GM19043 (cell line): Measurements from ENCODE around the gene RTL10.

Experiments
- ATAC-seq: cut with Tn5 transposase; IDR thresholded peaks from one replicate; pipeline ENCODE4 v1.9.1; 2021; ENCODE audit warnings: low read depth; ENCODE audit not compliant: unreplicated experiment

RTL10 gene

DNA sequence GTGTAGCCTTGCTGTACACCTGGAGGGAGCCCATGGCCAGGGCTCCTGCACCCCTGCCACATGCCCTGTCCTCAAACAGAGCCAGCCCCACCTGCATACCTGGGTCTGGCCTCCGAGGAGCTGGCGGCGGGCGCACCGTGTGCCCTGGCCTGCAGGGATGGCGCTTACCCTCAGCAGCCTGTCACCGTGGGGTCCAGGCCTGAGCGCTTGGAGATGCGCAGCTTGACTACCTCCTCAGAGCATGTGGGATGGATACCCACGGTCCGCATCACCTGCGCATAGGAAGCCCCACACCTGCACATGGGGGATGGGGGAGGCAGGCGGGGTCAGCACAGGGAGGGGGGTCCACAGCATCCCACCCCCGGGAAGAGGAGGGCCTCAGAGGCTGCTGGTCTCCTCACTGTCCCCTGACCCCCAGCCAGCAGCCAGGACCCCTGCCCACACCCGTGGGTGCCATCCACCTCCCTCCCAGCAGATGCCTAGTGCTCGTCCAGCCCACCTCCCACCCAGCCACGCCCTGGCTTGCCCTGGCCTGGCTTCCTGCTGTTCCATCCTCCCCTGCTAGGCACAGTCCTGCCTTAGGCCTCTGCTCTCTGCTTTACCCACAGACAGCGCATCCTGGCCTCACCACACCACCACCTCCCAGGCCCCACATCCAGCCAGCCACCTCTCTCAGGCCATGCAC is 22.4 kb upstream of the RTL10 start:
- no peak for ATAC-seq

DNA sequence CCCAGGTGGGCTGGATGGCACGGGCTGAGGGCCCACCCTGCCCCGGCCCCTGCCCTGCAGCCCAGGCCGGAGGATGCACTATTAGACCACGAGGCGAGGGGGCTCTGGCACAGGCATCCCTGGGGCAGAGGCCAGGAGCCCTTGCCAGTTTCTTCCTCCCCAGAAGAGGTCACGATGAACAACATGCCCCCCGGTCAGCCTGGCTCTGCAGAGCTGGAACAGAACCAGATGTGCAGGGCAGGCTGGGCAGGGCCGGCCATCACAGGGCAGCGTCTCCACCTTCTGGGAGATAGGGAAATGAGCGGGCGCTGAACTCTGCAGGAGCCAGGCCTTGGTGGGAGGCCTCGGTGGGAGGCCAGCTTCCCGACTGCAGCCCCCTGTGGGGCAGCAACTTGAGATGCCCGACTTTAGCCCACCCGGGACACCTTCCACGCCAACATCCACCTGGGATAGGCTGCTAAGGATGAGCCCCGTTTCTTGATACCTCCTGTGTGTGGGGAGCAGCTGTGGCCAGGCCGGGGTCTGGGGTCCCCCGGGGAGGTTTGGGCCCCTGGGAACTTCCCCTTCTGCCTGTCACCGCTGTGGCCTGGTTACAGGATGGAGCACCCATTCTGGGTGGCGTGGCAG is 21.8 kb upstream of the RTL10 start:
- ATAC-seq: no peak

DNA sequence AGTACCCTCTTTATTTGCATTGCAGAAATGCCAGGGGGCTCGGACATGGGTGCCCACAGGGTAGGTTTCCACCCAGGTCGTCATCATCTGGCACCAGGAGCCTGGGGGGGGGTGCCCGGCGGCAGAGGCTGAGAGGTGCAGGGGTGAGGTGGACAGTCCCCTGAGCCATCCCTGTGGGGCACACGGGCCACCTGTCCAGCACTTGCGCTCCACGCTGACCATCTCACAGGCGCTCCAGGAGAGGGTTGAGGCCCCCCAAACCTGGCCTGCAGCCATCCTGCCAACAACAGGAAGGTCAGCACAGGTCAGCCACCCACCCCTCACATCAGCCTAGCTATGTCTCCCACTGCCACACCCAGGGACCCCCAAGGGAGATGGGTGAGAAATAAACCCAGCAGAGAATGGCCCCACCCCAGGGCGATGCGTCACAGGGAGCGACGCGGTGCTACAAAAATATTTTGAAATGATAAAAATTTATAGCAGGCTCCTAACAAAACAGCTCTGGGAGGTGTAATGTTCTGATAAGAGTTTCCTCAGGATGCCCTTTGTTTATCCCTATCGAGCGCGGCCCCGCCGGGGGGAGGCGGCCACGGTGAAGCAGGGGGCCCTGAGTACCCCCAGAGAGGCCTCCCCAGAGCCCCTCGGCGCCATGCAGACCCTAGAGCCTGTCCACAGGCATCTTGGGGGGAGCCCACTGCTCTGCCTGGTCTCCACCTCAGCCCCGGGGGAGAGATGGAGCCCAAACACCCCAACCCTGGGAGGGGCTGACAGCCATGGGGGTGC is 21.0 kb upstream of the RTL10 start:
- ATAC-seq: no peak

DNA sequence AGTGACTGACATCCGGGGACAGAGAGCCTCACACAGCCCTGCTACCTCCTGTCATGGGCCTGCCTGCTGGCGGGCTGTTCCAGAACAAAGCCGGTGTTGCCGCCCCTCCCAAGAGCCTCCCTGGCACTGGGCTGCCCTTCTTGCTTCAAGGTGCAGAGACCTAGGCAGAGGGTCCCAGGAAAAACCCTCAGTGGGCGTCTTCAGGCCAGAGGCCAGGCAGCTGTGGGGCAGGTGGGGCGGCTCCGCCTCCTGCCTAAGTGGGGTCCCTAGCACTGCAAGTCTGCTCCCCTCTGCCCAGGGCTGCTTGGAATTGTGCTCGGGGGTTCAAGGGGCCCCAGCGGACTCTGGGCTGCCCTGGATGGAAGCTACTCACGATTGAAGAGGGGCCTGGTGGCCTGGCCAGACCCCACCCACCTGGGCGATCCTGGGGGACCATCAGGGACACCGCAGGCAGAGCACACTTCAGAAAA is 20.4 kb upstream of the RTL10 start:
- no peak for ATAC-seq

DNA sequence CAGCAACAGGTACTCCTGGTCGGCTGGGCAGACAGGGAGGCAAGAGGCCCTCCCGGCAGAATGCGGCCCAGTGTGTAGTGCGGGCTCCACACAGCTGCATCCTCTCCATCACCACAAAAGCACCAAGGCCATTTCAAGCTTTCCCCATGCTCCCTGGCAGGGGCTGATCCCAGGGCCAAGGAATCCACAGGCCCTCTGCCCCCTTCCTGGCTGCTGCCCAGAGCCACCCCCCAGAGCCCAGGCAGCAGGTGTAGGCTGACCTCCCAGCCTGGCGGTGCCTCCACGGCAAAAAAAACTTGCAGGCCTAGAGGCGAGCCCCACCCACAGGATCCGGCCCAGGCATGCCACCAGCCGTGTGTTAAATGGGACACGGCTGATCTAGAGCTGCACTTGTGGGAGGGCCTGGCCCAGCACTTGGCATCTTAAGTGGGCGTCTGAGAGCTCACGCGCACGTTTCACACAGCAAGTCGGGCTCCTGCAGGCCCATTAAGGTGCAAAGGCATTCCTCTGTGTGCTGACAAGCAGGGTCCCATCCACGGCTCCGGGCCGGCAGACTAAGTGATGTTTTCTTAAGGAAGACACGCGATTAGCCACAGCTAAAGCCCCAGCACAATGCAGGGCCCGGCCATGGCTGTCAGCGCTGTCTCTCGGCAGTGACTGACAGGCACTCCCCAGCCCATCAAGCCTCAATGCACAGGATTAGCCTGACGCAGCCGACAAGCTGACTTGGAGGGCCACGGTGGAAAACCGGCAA is 19.8 kb upstream of the RTL10 start:
- no peak for ATAC-seq

DNA sequence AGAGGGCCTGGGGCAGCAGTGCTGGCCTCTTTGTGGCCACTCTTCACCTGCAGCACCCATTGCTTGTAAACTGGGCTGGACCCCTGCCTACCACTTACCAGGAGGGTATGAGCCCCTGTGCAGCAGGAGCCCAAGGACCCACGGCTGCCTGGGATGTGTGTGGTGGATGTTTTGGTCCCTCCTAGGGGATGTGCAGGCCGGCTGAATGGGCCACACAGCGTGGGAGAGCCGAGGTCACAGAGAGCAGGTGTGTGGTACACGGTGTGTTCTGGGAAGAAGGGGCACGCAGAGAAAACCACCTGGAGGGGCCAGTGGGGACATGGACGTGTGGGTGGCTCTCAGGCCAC is 19.3 kb upstream of the RTL10 start:
- no peak for ATAC-seq

DNA sequence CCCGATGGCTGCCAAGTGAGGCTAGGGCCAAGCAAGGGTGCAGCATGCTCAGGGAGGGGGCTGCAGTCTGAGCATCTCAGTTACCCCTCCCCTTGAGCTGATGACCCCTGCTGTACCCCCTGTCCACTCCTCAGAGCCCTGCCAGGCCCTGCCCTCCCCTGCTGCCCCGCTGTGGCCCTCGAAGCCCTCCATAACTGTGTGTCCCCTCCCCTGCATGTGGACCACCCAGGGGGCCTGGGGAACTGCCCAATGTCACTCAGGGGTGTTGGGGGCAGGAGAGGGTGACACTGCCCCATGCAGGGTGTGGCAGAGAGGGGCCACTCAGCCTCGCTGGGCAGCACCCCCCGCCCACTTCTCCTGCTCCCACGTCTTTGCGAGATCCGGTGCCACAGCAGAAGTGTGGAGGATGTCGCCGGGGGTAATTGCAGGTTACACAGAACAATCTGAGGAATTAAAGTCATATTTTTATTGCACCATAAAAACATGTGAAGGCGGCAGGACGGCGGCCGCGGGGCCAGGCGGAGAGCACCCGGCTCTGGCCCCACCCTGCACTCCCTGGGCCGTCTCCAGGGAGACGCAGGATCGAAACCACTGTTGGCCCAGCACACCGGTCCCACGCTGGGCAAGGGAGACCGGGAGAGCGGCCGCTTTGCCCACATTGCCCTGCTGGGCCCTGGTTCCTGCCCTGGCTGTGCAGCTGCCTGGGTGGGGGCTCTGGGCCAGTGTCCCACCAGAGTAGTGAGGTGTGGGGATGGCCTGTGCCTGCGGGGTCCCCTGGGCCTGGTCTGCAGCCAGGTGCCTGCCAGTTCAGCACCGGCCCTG is 18.7 kb upstream of the RTL10 start:
- ATAC-seq: no peak

DNA sequence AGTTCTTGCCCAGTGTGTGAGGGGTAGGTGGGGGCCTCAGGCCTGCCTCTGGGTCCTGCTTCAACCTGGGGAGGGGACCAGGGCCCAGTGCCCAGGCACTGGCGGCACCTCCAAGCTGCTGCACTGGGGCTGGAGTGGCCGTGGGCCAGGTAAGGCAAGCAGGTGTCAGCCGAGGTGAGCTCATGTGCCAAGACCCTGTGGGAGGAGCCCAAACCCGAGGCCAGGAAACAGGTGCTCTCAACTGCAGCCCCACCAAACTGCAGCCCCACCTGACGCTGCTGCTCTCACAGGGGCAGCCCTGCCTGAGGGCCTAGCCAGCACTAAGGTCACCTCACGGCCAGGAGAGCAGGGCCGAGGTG is 18.1 kb upstream of the RTL10 start:
- ATAC-seq: no peak

DNA sequence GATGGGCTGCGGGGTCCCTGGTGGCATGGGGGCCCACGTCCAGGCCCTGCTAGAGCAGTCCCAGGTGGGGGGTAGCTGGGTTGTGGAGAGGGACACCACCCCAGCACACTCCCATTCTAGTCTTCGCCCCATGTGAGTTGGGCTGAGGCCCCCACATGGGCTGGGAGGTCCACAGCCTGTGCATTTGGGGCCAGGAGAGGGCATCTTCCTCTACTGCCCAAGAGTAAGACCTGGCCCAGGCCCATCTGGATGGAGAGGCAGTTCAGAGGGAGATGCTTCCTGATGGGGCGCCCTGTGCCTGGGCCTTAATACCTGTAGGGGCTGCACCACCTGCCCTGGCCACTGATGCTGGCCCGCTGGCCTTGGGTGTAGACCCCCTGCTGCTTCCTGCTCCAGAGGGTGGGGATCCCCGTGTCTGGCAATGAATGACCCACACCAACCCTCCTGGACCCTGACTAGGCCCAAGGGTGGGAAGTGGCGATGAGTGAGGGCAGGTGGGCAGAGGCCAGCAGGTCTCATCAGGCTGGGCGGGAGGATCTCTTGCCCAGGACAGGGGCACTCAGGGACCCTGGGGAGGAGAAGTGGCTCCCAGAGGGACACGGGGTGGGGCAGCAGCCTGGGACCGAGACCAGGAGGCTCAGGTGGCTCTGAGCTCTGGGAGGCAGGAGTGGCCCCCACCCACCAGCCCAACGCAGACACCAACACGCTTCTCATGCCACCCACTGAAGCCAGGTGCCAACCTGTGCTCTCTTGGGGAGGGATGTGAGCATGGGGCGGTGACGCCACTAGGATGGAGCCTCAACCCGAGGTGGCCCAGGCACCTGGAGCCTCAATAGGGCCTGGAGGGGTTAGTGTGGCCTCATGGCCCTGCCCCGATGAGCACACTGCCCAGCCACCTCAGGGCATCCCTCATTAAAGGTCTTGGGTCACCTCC is 17.4 kb upstream of the RTL10 start:
- ATAC-seq: no peak

DNA sequence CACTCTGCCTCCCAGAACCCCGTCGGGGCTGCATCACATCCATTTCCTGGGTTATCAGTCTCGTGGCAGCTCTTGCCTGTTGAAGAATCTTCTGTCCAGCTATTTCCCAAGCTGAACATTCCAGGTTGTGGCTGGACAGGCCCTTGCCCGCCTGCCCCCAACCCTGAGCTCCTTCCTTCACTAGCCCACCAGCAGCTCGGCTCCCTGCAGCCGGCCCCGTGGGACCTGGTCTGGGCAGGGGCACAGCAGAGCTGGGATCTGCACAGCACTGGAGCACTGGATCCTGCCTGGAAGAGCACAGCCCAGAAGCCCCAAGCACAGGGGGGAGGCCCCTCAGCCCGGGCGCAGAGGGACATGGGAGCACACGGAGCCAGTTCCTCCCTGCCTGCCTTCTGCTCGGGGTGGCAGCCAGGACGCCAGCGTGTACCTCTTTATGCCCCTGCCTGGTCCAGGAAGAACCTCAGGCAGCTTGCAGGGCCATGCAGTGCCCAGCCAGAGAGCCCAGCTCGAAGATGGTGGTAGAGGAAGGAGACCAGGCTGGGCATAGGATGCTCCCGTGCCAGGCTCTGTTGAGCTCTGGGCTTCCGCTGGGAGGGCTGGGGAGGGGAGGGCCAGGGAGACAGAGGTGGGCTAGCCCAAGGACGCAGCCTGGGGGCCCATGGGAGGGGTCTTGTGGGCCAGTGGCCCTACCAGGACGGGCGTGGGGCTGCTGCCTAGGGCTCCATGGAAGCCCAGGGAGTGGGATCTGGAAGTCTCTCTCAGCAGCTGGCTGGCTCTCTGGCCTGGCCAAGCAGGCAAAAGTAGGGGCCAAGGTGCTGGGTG is 16.6 kb upstream of the RTL10 start:
- ATAC-seq: no peak

DNA sequence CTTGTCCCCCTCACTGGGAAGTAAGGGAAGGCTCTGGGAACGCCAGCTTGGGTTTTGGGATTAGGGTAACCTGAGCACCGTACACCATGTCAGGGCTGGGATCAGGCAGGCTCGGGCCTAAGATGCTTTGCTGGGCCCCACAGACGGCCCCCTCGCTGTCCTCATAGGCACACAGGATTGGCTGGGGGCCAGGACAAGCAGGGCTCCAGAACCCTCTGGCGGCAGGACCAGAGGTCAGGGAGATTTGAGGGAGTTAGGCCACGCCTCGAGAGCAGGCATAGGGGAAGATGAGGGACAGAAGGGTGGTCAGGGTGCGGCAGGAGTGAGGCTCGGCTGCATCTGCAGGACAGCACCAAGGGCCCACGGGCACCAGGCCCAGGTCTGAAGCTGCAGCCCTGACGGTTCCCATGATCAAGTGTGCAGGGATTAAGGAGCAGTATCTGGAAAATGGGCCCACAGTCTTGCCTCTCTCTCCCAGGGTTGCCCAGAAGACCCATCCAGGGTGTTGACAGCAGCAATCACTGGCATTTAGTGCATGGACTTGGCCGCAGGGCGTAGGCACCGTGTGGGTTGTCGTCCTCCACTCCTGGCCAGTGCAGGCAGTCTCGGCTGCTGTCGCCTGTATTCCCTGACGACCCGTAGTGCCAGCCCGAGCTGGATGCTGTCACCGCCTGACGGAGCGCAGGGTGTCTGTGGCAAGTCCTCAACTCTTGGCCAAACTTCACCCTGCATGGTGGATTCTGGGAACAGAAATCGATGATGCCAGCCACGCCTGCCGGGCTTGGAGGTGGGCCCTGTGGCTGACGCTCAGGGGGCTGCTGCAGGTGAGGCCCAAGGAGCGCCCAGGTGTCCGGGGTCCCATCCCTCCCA is 15.7 kb upstream of the RTL10 start:
- ATAC-seq: no peak

DNA sequence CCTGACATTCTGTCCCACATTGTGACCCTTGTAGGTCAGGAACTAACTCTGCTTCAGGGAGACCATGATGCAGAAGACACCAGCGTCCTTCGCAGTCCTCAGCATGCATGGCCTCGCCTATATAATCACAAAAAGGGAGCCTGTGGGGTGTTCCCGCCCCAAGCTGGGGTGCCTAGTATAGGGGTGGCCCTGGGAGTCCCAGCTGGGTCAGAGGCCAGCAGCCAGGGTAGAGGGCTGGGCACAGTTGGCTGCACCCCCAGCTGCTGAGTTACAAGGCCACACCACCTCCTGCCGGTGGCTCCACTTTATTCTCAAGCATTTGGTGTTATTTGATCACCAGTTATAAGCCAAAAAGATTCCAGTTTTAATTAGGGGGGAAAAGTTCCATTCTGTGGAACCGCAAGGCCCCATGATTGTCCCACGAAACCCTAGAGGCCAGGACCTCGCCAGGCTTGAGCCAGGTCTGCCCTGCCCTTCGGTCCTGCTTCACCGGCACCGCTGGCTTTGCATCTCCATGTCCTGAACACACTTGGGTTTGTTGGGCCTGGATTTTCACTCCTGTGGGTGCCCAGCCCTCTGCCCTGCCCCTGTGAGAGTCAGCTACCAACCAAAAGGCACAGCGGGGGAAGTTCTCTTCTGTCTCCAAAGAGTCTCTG is 15.0 kb upstream of the RTL10 start:
- ATAC-seq: no peak

DNA sequence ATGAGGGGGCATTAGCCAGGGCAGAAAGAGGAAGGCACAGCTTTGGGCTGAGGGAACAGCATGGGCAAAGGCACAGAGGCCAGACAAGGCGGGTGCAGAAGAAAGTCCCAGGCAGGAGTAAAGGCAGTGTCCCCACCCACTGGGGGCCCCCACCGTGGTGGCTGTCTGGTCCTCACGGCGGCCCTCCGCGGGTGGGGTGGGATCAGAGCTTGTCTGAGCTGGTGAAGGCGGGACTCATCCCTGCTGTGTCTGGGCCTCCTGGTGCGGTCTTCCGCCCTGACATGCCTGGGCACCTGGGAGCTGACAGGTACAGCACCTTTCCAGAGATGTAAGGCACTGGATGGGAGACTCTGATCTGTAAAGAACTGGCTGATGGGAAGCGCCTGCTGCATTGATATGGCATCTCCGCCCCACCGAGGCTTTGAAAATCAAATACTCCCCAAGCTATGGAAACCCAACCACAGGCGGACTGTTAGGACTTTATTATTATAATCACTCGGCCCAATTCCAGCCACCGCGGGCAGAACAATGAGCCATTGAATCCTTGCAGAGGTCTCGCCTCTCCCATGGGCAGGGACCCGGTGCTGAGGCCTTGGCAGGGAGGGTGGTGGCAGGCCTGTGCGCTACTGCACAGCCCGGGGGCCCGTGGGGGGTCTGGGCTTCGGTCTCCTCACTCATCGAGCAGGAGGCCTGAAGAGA is 14.2 kb upstream of the RTL10 start:
- ATAC-seq: no peak

DNA sequence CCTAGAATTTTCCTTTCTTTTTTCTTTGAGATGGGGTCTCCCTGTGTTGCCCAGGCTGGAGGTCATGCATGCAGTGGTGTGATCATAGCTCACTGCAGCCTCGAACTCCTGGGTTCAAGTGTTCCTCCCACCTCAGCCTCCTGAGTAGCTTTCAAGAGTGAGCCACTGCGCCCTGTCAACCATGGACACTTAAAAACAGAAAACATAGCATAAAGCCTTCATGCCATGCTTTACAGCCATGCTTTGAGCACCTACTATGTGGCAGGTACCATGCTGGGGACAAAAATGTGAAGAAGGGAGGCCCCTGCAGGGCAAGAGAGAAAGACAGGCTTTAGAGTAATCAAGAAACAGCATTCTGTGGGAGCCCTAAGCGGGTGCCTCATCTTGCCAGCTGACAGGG is 13.7 kb upstream of the RTL10 start:
- no peak for ATAC-seq

DNA sequence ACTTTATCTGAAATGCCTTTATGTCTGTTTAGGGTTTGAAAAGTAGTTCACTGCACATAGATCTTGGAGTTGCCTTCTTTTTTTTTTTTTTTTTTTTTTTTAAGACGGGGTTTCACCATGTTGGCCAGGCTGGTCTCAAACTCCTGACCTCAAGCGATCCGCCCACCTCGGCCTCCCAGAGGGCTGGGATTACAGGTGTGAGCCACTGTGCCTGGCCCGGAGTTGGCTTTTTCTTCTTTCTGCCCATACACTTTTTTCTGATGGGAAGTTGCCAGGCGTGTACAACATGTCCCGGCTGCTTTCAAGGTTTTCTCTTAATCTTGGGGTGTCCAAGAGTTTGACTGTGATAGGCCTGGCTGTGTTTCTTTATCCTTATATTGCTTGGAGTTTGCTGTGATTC is 12.9 kb upstream of the RTL10 start:
- no peak for ATAC-seq

DNA sequence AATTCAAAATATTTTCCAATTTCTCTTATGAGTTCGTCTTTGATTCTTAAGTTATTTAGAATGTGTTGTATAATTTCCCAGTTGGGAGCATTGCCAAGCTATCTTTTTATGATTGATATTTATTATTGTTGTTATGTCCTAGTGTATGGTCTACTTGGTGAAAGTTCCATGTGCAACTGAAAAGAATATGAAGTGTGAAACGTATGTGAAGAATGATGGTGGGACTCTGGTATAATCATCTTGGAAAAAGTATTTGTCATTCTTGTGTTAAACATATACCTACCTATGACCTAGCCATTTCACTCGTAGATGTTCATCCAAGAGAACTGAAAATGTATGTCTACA is 12.0 kb upstream of the RTL10 start:
- no peak for ATAC-seq
